HL-60 (cell line): Measurements from ENCODE around the gene UBAP2L.

Experiments used
- CTCF ChIP-seq: IDR thresholded peaks from one replicate; pipeline ENCODE4 v1.5.1; 2011; ENCODE audit warnings: low read length, control low read depth, inconsistent platforms; ENCODE audit not compliant: insufficient read depth
- GABPA ChIP-seq: IDR thresholded peaks from 2 replicates; pipeline ENCODE4 v1.6.1; 2012; ENCODE audit warnings: low read depth
- POLR2AphosphoS5 ChIP-seq: IDR thresholded peaks from 2 replicates; pipeline ENCODE4 v1.6.1; 2012; ENCODE audit warnings: low read depth
- REST ChIP-seq: IDR thresholded peaks from 2 replicates; pipeline ENCODE4 v1.6.1; 2012; ENCODE audit warnings: low read depth; ENCODE audit not compliant: insufficient replicate concordance
- SPI1 ChIP-seq: IDR thresholded peaks from 2 replicates; pipeline ENCODE4 v1.6.1; 2012; ENCODE audit warnings: low read depth, mild to moderate bottlenecking, borderline replicate concordance

- TF ChIP-seq REST (no peak), CTCF (no peak), POLR2AphosphoS5 (no peak), GABPA (no peak), SPI1 (no peak)
These were observed 84.0 kb downstream of the UBAP2L start for GRCh38 chr1:154304664-154305337.
